ENCODE data around the gene GTSE1. TPM values are rescaled to one million over a fixed set of nuclear protein-coding genes. Genes with fewer than 3 reads are reported as not detected.

The GTSE1 gene
- total RNA-seq, 1 experiment from 2014 or later, result 15.3 TPM

GRCh38 chr22:46347646-46348045, 51.0 kb downstream of the GTSE1 start:
- Histone ChIP-seq H3K27me3 (ENCODE audit: low read length) (no peaks in the 10 kb centered on the region), H3K4me2 (ENCODE audit: low read depth, low read length, poor library complexity, severe bottlenecking) (no peak overlapping the region), H3K4me3 (ENCODE audit: low read length) (no peak overlapping the region), H2AFZ (ENCODE audit: low read length) (no peak overlapping the region), H3K4me1 (ENCODE audit: low read length) (peaks cover 6% of the 10 kb centered on the region), H3K9me2 (replicated peaks; ENCODE audit: insufficient read depth, low read length) (no peaks in the 10 kb centered on the region), H3K9ac (ENCODE audit: low read length) (no peak overlapping the region), H3K79me2 (ENCODE audit: low read length) (peaks cover 12% of the 10 kb centered on the region; the same call in 1 of the 2 replicates), H3K27ac (ENCODE audit: low read length) (no peak overlapping the region), H3K36me3 (ENCODE audit: insufficient read depth, low read length) (peaks cover 42% of the 10 kb centered on the region), H4K20me1 (ENCODE audit: insufficient read depth, low read depth, low read length) (peaks cover 9% of the 10 kb centered on the region; the same call in 1 of the 2 replicates), H3K9me3 (ENCODE audit: low read length) (no peaks in the 10 kb centered on the region)
- no peak for DNase-seq

DNA sequence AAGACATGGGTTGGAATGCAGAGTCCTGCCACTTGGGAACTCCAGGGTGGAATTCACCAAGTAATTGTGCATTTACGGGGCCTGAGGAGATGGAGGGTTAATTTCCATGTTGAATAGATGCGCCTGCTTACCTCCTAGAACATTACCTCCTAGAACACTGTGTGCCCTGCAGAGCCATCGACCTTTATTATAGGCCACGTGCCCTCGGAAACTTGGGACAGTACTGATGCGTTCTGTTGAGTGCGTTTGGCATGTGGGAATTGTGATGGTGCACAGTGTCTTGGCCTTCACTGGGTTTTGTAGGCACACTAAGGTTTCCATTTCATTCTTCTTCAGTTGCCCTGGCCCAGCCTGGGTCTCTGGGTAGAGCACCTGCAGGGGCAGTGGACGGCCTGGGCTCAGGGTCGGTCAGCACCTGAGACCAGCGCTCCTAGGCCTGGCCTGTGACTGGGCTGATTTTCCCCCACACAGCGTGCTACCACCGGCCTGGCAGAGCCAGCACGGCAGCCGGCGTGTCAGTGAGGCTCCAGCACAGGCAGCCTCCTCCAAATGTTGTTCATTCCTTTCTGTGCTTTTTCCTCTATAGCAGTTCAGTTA, 51.5 kb downstream of the GTSE1 start:
- H3K4me3 ChIP-seq (ENCODE audit: low read length), result no peak overlapping the region
- H4K20me1 ChIP-seq (ENCODE audit: insufficient read depth, low read depth, low read length), result peaks cover 14% of the 10 kb centered on the region; the same call in 1 of the 2 replicates
- peaks cover 12% of the 10 kb centered on the region; the same call in 1 of the 2 replicates for H3K79me2 ChIP-seq (ENCODE audit: low read length)
- H3K27me3 ChIP-seq (ENCODE audit: low read length), result no peaks in the 10 kb centered on the region
- H3K9me3 ChIP-seq (ENCODE audit: low read length), result no peaks in the 10 kb centered on the region
- H2AFZ ChIP-seq (ENCODE audit: low read length), result no peak overlapping the region
- peaks cover 40% of the 10 kb centered on the region for H3K36me3 ChIP-seq (ENCODE audit: insufficient read depth, low read length)
- no peaks in the 10 kb centered on the region for H3K9me2 ChIP-seq (replicated peaks; ENCODE audit: insufficient read depth, low read length)
- H3K4me1 ChIP-seq (ENCODE audit: low read length), result peaks cover 12% of the 10 kb centered on the region
- H3K27ac ChIP-seq (ENCODE audit: low read length), result no peak overlapping the region
- no peak overlapping the region for H3K4me2 ChIP-seq (ENCODE audit: low read depth, low read length, poor library complexity, severe bottlenecking)
- no peak for DNase-seq
- H3K9ac ChIP-seq (ENCODE audit: low read length), result no peak overlapping the region

DNA sequence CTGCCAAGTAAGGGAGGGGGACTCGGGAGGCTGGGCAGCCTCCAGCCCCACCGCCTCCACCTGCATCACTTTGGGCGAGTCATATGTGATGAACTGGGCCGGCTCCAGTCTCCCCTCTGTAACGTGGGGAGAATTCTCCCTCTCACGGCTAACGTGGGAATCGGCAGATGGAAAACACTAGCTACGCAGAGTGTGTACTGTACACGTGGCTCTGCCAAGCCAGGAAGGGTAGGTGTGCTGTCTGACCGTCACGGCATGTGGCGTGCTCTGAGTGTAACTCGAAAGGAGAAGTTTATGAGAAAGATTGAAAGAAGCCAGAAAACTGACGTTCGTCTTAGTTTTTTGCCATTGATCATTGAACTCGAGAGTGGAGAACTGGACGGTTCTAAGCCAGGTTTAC, 52.6 kb downstream of the GTSE1 start:
- Histone ChIP-seq H3K9me2 (replicated peaks; ENCODE audit: insufficient read depth, low read length) (no peaks in the 10 kb centered on the region), H3K4me3 (ENCODE audit: low read length) (no peak overlapping the region), H3K4me2 (ENCODE audit: low read depth, low read length, poor library complexity, severe bottlenecking) (no peak overlapping the region), H3K79me2 (ENCODE audit: low read length) (peaks cover 7% of the 10 kb centered on the region; the same call in 1 of the 2 replicates), H3K27me3 (ENCODE audit: low read length) (no peaks in the 10 kb centered on the region), H3K27ac (ENCODE audit: low read length) (no peak overlapping the region), H2AFZ (ENCODE audit: low read length) (no peak overlapping the region), H3K9ac (ENCODE audit: low read length) (no peak overlapping the region), H3K9me3 (ENCODE audit: low read length) (no peaks in the 10 kb centered on the region), H3K4me1 (ENCODE audit: low read length) (peaks cover 15% of the 10 kb centered on the region), H4K20me1 (ENCODE audit: insufficient read depth, low read depth, low read length) (peaks cover 22% of the 10 kb centered on the region; the same call in 1 of the 2 replicates), H3K36me3 (ENCODE audit: insufficient read depth, low read length) (peaks cover 38% of the 10 kb centered on the region)
- DNase-seq, result no peak

DNA sequence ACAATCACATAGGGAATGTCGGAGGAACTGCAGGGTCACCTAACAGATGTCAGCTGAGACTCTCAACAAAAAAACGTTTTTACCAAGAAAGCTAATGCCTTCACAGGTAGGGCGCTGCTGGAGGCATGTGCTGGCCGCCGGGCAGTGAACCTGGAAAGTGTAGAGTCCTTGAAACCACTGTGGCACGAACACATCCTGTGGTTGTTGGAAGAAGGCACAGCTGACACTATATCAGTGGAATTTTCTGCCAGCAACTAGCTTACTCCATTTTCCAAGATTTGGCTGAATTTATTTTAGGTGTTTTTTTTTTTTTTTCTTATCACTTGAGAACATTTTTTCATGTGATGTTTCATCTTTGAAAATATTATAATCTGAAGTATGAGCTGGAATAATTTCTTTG, 53.0 kb downstream of the GTSE1 start:
- H2AFZ ChIP-seq (ENCODE audit: low read length), result no peak overlapping the region
- H3K9me3 ChIP-seq (ENCODE audit: low read length), result no peaks in the 10 kb centered on the region
- H3K27ac ChIP-seq (ENCODE audit: low read length), result no peak overlapping the region
- no peaks in the 10 kb centered on the region for H3K9me2 ChIP-seq (replicated peaks; ENCODE audit: insufficient read depth, low read length)
- no peaks in the 10 kb centered on the region for H3K27me3 ChIP-seq (ENCODE audit: low read length)
- peaks cover 15% of the 10 kb centered on the region for H3K4me1 ChIP-seq (ENCODE audit: low read length)
- H4K20me1 ChIP-seq (ENCODE audit: insufficient read depth, low read depth, low read length), result peaks cover 23% of the 10 kb centered on the region; the same call in 1 of the 2 replicates
- H3K79me2 ChIP-seq (ENCODE audit: low read length), result peaks cover 5% of the 10 kb centered on the region; the same call in 1 of the 2 replicates
- H3K4me2 ChIP-seq (ENCODE audit: low read depth, low read length, poor library complexity, severe bottlenecking), result no peak overlapping the region
- no peak overlapping the region for H3K4me3 ChIP-seq (ENCODE audit: low read length)
- DNase-seq, result no peak
- peaks cover 38% of the 10 kb centered on the region for H3K36me3 ChIP-seq (ENCODE audit: insufficient read depth, low read length)
- no peak overlapping the region for H3K9ac ChIP-seq (ENCODE audit: low read length)

DNA sequence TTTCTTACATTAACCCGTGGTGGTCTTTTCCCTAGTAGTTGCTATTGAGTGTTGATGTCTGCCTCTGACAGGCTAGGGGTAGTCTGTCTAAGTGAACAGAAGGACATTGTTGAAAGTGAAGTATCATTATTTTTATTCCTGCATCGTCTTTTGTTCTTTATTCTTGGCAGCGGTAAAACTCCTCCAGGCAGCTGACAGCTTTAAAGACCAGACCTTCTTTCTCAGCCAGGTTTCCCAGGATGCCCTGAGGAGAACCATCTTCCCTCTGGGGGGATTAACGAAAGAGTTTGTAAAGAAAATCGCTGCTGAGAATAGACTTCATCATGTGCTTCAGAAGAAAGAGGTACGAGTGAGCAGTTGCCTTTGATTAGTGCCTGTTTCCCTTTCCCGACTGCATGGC, 53.5 kb downstream of the GTSE1 start:
- Histone ChIP-seq H3K4me3 (ENCODE audit: low read length) (no peak overlapping the region), H3K9me3 (ENCODE audit: low read length) (no peaks in the 10 kb centered on the region), H3K4me1 (ENCODE audit: low read length) (peaks cover 15% of the 10 kb centered on the region), H3K9ac (ENCODE audit: low read length) (no peak overlapping the region), H3K27ac (ENCODE audit: low read length) (no peak overlapping the region), H3K79me2 (ENCODE audit: low read length) (0 out of 2 replicates have a peak, but pooled peaks cover 5% of the 10 kb centered on the region), H4K20me1 (ENCODE audit: insufficient read depth, low read depth, low read length) (peaks cover 27% of the 10 kb centered on the region; the same call in 1 of the 2 replicates), H3K36me3 (ENCODE audit: insufficient read depth, low read length) (peaks cover 38% of the 10 kb centered on the region), H3K27me3 (ENCODE audit: low read length) (no peaks in the 10 kb centered on the region), H3K4me2 (ENCODE audit: low read depth, low read length, poor library complexity, severe bottlenecking) (no peak overlapping the region), H2AFZ (ENCODE audit: low read length) (no peak overlapping the region), H3K9me2 (replicated peaks; ENCODE audit: insufficient read depth, low read length) (no peaks in the 10 kb centered on the region)
- DNase-seq, result no peak

DNA sequence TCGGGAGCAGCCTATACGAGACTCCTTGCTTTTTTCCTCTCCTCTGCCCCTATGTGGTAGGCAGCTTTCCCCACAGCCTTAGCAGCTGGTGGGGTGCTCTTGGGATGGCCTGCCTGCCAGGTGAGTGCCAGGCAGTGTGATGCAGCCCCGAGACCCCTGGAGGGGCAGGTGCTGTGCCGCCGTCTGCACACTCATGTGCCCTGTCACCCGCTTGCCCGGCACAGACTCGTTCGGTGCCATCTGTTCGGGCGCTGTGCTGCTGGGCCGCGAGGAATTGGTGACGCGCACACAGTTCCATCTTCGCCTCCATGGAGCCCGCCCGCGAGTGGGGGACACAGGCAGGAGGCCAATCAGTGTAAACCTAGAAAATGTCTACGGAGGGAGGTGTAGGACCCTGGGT, 54.0 kb downstream of the GTSE1 start:
- no peak for DNase-seq
- Histone ChIP-seq H3K9ac (ENCODE audit: low read length) (no peak overlapping the region), H3K9me3 (ENCODE audit: low read length) (no peaks in the 10 kb centered on the region), H4K20me1 (ENCODE audit: insufficient read depth, low read depth, low read length) (peaks cover 31% of the 10 kb centered on the region; the same call in 1 of the 2 replicates), H3K4me3 (ENCODE audit: low read length) (no peak overlapping the region), H3K27ac (ENCODE audit: low read length) (no peak overlapping the region), H3K27me3 (ENCODE audit: low read length) (no peaks in the 10 kb centered on the region), H3K4me2 (ENCODE audit: low read depth, low read length, poor library complexity, severe bottlenecking) (no peak overlapping the region), H3K79me2 (ENCODE audit: low read length) (0 out of 2 replicates have a peak, but pooled peaks cover 5% of the 10 kb centered on the region), H3K36me3 (ENCODE audit: insufficient read depth, low read length) (peaks cover 41% of the 10 kb centered on the region), H2AFZ (ENCODE audit: low read length) (no peak overlapping the region), H3K9me2 (replicated peaks; ENCODE audit: insufficient read depth, low read length) (no peaks in the 10 kb centered on the region), H3K4me1 (ENCODE audit: low read length) (peaks cover 15% of the 10 kb centered on the region)

DNA sequence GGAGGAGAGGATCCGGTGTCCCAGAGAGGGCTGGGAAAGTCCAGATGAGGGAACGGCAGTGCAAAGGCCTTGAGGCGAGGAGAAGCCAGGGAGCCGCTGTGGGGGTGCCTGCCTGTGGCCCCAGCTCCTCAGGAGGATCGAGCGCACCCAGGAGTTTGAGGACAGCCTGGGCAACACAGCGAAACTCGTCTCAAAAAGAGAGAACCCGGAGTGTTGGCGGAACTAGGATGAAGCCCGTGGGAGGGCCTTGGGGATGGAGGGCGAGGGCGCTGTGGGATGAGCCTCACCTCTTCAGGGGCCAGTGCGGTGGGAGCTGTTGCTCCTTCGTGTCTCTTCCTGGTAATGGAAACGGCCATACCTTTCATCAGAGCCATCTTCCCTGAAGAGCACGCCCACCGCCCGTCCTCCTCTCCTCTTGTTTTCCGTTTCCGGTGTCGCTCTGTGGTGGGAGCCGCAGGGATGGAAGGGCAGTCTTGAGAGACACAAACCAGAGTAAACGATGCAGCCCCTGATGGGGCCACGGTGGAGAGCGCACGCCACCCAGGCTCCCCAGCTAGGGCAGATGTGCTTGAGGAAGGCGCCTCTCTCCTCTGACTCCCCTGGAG, 54.6 kb downstream of the GTSE1 start:
- H3K36me3 ChIP-seq (ENCODE audit: insufficient read depth, low read length), result peaks cover 44% of the 10 kb centered on the region
- no peaks in the 10 kb centered on the region for H3K9me3 ChIP-seq (ENCODE audit: low read length)
- no peaks in the 10 kb centered on the region for H3K9me2 ChIP-seq (replicated peaks; ENCODE audit: insufficient read depth, low read length)
- no peak overlapping the region for H2AFZ ChIP-seq (ENCODE audit: low read length)
- no peak overlapping the region for H3K9ac ChIP-seq (ENCODE audit: low read length)
- H4K20me1 ChIP-seq (ENCODE audit: insufficient read depth, low read depth, low read length), result peaks cover 35% of the 10 kb centered on the region; the same call in 1 of the 2 replicates
- H3K4me3 ChIP-seq (ENCODE audit: low read length), result no peak overlapping the region
- peaks cover 15% of the 10 kb centered on the region for H3K4me1 ChIP-seq (ENCODE audit: low read length)
- H3K27ac ChIP-seq (ENCODE audit: low read length), result no peak overlapping the region
- H3K4me2 ChIP-seq (ENCODE audit: low read depth, low read length, poor library complexity, severe bottlenecking), result no peak overlapping the region
- 0 out of 2 replicates have a peak, but pooled peaks cover 3% of the 10 kb centered on the region for H3K79me2 ChIP-seq (ENCODE audit: low read length)
- H3K27me3 ChIP-seq (ENCODE audit: low read length), result no peaks in the 10 kb centered on the region
- DNase-seq, result no peak

- Histone ChIP-seq H3K27ac (ENCODE audit: low read length) (no peak overlapping the region), H3K9me3 (ENCODE audit: low read length) (no peaks in the 10 kb centered on the region), H3K79me2 (ENCODE audit: low read length) (no peaks in the 10 kb centered on the region), H3K9me2 (replicated peaks; ENCODE audit: insufficient read depth, low read length) (no peaks in the 10 kb centered on the region), H3K27me3 (ENCODE audit: low read length) (no peaks in the 10 kb centered on the region), H4K20me1 (ENCODE audit: insufficient read depth, low read depth, low read length) (peaks cover 36% of the 10 kb centered on the region; the same call in 1 of the 2 replicates), H3K36me3 (ENCODE audit: insufficient read depth, low read length) (peaks cover 38% of the 10 kb centered on the region), H3K4me1 (ENCODE audit: low read length) (peaks cover 15% of the 10 kb centered on the region), H2AFZ (ENCODE audit: low read length) (no peak overlapping the region), H3K4me3 (ENCODE audit: low read length) (no peak overlapping the region), H3K9ac (ENCODE audit: low read length) (no peak overlapping the region), H3K4me2 (ENCODE audit: low read depth, low read length, poor library complexity, severe bottlenecking) (no peak overlapping the region)
- DNase-seq, result no peak
Observed at GRCh38 chr22:46351767-46352166, 55.1 kb downstream of the GTSE1 start.
